Stimulated activated CD8-positive, alpha-beta memory T cell treated with anti-CD3 and anti-CD28 coated beads, Interleukin-4, amount 100 ng/mL, for 24 hours (primary cell): Measurements from ENCODE around the gene SINHCAF.

Experiments used
- DNase-seq: peaks from one replicate; pipeline ENCODE4 v3.0.0-alpha.2; 2020; ENCODE audit warnings: low read depth

The SINHCAF gene

DNA sequence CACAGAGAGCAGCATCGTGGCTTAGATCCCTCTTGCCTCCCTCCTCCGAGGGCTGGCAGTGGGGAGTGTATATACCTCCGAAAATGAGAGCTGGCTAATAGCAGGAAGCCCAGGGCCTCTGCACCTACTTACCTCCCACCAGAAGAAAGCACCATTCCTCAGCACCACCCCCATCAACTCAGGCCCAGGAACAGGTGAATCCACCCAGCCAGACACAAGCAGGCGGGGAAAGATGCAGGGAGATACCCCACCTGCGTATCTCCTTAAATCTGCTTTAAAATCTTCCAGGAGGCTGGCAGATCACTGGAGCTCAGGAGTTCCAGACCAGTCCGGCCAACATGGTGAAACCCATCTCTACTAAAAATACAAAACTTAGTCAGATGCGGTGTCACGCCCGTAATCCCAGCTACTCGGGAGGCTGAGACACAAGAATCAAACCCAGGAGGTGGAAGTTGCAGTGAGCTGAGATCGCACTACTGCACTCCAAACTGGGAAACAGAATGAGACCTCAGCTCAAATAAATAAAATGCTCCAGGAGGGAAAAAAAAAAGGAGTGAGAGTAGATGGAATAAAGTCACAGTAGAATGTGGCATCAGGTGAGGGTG is 93.5 kb downstream of the SINHCAF start:
- no peak for DNase-seq

DNA sequence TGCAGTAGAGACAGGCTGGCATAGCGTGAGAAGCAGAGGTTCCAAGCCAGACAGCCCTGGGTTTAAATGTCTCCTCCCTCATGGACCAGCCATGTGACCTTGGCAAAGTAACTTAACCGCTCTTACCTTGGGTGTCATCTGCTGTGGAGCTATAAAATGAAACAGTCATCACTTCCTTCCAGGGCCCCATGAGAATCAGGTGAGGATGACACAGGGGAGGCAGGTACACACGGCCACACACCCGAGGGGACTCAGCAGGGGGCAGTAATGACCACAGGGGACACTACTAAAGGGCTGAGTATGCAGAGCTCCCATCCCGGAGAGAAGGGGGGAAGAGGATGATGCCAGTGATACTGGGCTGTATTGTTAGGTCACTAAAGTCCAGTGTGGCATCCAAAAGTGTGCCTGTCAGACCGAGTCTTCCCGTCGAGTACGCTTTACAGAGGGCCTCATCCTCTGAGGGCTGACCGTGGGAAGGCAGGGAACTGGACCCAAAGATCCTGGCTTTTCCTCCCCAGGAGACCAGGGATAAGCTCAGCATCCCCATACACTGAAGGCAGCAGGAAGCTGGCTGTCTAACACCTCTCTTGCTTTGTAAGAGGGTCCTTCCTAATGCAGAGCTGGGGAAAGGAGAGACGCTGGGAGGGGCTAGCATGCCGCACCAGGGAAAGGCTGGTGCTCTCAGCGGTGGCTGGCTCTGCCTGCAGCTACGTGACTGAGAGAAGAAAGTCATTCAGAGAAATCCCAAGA is 94.2 kb downstream of the SINHCAF start:
- DNase-seq: no peak
